OCI-LY7 (cell line): ENCODE results near the gene REC114.

Experiments used
- EZH2phosphoT487 ChIP-seq: fragments of 200-600 bp; sonication (generic); IDR thresholded peaks from 2 replicates; pipeline ENCODE4 v1.6.1; 2018; ENCODE audit warnings: low read depth, borderline replicate concordance, mild to moderate bottlenecking, mixed run types, antibody characterized with exemption, low read length, moderate library complexity, mixed read lengths
- TF ChIP-seq, protein P1 (sequence below): fragments of 200-600 bp; sonication (generic); conservative IDR thresholded peaks from 2 replicates; pipeline ENCODE4 v1.5.1; 2014; ENCODE audit warnings: mild to moderate bottlenecking, antibody characterized with exemption, low read length, moderate library complexity, mixed read lengths

DNA sequence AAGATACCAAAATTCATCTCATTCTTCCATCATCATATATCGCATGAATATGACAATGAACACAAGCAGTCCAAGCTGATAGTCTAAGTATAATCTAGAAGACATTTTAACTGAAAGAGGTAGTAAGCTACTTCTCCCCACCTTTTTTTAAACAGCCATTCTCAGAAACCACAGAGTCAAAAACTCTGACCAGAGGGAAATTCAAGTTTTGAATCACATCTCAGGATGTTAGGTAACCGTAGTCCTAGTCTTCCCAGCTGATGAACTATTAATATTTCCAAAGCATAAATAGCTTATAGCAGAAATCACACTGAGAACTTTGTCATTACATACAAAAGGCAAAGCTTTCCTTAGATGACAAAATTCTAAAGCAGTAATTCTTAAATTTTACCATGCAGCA lies 164.4 kb downstream of the REC114 start:
- TF ChIP-seq, protein P1, sequence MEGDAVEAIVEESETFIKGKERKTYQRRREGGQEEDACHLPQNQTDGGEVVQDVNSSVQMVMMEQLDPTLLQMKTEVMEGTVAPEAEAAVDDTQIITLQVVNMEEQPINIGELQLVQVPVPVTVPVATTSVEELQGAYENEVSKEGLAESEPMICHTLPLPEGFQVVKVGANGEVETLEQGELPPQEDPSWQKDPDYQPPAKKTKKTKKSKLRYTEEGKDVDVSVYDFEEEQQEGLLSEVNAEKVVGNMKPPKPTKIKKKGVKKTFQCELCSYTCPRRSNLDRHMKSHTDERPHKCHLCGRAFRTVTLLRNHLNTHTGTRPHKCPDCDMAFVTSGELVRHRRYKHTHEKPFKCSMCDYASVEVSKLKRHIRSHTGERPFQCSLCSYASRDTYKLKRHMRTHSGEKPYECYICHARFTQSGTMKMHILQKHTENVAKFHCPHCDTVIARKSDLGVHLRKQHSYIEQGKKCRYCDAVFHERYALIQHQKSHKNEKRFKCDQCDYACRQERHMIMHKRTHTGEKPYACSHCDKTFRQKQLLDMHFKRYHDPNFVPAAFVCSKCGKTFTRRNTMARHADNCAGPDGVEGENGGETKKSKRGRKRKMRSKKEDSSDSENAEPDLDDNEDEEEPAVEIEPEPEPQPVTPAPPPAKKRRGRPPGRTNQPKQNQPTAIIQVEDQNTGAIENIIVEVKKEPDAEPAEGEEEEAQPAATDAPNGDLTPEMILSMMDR, result no peak
- TF ChIP-seq EZH2phosphoT487, result no peak
